Activated CD8-positive, alpha-beta memory T cell treated with anti-CD3 and anti-CD28 coated beads for 24 hours (primary cell): ENCODE measurements around the gene PLXNA2.

Source experiments
- DNase-seq: peaks from one replicate; pipeline ENCODE4 v3.0.0-alpha.2; 2020

The PLXNA2 gene, protein sequence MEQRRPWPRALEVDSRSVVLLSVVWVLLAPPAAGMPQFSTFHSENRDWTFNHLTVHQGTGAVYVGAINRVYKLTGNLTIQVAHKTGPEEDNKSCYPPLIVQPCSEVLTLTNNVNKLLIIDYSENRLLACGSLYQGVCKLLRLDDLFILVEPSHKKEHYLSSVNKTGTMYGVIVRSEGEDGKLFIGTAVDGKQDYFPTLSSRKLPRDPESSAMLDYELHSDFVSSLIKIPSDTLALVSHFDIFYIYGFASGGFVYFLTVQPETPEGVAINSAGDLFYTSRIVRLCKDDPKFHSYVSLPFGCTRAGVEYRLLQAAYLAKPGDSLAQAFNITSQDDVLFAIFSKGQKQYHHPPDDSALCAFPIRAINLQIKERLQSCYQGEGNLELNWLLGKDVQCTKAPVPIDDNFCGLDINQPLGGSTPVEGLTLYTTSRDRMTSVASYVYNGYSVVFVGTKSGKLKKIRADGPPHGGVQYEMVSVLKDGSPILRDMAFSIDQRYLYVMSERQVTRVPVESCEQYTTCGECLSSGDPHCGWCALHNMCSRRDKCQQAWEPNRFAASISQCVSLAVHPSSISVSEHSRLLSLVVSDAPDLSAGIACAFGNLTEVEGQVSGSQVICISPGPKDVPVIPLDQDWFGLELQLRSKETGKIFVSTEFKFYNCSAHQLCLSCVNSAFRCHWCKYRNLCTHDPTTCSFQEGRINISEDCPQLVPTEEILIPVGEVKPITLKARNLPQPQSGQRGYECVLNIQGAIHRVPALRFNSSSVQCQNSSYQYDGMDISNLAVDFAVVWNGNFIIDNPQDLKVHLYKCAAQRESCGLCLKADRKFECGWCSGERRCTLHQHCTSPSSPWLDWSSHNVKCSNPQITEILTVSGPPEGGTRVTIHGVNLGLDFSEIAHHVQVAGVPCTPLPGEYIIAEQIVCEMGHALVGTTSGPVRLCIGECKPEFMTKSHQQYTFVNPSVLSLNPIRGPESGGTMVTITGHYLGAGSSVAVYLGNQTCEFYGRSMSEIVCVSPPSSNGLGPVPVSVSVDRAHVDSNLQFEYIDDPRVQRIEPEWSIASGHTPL (N-terminal part only)

DNA sequence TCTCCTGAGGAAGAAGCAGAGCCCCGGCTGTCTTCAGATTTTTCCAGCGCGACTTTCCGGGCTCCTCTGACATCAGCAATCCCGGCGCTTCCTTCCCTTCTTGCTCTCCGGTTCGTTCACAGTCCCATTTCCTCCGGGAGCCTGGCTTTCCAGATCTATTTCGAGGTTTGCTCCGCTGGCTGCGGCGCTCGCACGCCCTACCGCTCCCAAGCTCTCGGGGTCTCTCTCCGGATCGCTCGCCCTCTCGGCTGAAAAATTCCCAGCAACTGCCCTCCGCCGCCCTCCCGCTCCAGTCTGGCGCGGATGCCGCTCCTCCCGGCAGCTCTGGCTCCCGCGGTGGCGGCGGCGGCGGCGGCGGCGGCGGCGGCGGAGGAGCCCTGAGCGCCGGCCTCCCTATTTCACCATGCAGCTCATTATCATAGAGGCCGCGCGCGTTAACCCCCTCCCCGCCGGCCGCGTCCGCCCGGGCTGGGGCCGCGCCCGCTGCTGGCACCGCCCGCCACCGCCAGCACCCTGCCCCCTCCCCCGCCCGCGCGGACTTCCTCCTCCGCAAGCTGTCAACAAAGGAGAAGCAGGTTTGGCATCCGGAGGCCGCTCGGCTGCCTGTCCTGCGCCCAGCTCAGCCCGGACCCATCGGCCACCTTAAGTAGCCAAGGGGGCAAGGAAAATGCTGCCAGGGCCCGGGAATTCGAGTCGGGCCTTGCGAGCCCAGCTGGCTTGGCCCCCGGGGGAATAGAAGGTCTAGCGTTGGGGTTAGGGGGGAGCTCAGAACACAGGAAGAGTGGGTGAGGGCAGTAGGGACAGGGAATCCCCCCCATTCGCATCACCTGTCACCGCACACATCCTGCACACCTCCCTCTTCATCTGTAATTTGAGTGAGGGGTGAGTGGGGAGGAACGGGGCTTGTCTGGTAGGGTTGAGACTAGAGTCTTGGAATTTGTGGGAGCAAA is at the start of gene PLXNA2:
TSS of gene PLXNA2 (minus strand) at position 418 of the 950 bp plus-strand sequence. CDS start 26,462 bp downstream, outside the sequence.
- DNase-seq, result peak; percentile 79

DNA sequence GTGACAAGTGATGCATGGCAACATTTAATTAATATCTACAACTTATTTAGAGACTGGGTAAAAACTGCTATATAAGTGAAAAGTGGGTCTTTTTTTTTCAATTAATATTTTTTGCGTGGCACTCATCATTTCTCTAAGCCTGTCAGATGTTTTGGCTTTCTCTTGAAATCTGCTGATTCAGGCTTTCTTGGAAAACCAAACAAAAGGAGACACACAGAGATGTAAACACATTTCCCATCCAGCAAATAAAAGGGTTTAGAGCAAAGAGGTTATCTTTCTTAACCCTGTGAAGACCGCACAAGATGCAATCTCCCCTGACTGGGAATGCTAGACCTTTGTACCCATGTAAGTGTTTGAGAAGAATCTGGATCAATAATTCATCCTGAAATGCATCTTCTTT is 48.7 kb upstream of the PLXNA2 start:
- no peak for DNase-seq

DNA sequence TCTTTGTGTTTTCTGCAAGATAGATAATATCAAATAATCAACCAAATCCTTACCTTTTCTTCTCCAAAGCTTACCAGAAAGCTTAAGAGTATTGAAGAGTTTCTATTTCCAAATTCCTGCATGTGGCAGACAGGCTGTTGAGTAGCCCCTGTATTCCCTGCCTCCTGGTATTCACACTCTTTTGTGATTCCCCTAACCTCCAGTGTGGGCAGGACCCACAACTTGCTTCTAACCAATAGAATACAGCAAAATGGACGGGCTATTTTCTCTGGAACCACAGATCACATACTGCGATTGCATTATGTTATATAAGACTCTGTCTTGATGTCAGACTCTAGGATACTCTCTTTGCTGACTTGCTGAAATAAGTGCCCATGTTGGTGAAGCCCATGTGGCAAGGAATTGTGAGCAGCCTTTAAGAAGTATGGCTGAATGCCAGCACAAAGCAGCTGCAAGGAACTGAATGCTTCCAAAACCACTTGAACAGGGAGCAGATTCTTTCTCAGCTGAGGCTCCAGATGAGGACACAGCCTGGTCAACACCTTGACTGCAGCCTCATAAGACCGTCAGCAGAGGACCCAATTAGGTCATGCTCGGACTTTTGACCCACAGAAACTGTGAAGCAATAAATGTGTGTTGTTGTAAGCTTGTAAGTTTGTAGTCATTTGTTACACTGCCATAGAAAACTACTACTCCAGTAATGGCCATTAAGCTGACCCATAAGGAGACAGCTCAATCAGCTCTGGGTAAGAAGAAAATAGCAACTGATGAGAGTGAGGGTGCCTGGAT is 47.9 kb upstream of the PLXNA2 start:
- no peak for DNase-seq

DNA sequence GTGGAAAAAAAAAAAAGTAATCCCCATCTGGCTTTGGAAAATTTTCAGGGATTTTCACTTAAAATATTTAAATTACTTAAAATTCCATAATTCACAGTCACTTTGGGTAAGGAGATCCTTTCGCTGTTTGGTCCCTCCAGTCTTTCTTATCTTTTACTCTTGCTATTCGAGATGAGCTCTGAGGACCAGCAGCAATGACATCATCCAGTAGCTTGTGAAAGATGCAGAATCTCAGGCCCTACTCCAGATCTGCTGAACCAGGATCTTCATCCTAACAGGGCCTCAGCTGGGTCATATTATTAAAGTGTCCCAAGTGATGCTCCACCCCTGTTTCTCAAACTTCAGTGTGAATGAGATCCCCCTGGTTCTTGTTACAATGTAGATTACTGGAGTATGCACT is 46.9 kb upstream of the PLXNA2 start:
- no peak for DNase-seq

DNA sequence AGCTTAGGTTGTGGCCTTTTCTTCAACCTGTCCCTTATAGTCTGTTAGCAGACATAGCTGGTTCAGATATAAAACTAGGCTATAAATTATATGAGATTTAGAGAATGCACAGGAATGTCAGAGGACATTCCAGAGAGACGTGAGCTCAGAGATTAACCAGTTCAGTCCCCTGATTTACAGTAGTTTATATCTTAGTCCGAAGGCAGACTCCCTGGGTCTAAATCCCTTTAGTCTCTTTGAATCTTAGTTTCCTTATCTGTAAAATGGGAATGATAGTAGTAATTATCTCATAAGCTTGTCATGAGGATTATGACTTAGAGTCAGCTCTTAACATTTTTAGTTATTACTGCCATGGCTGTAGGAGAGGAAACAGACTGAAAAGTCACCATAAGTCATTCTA is 45.5 kb upstream of the PLXNA2 start:
- DNase-seq, result no peak

DNA sequence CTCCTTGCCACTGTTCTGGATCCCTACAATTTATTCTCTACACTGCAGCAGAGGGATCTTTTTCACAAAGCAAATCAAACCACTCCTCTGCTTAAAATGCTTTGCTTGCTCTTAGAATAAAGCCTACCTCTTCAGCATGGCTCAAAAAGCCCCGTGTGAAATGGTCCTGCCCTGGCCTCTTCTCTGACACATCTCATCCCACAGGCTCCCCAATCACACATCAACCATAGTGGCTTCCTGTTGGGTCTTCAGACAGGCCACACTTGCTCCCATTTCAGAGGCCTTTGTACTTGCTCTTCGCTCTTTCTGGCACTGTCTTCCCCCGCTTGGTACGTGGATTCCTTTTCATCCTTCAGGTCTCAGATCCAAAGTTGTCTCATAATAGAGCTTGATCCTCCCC is 44.3 kb upstream of the PLXNA2 start:
- no peak for DNase-seq

DNA sequence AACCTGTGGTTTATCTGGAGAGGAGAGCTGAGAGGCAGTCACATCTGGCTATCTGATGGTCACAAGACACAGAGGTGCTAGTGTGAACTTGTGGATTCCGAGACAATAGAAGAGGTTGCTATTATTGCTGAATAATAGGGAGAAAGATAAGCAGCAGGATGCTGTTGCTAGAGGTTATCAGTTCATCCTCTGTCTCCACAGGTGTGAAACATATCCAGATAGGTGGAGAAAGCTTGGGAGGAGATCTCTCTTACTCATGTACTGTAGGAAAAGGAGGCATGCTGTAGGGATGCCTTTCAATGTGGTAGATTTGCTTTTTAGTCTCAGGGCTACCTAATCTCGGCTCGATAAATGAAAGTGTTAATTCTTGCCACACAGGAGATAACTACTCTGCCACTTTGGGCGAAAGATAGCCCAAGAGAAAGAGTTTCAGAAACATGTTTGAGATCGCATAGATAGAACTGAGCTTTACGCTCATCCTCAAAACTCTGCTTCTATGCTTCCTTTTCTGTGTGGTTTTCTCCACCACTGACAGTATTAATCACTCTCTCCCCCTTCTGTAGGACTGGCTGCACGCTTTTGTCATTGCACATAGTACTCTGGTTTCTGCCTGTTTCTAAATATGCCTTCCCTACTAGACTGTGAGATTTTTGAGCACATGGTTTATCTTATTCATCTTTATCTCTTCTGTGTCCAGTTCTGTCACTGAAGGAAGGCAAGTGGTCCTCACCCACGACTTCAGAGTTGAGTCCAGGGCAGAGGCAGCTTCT is 36.7 kb upstream of the PLXNA2 start:
- DNase-seq, result no peak

DNA sequence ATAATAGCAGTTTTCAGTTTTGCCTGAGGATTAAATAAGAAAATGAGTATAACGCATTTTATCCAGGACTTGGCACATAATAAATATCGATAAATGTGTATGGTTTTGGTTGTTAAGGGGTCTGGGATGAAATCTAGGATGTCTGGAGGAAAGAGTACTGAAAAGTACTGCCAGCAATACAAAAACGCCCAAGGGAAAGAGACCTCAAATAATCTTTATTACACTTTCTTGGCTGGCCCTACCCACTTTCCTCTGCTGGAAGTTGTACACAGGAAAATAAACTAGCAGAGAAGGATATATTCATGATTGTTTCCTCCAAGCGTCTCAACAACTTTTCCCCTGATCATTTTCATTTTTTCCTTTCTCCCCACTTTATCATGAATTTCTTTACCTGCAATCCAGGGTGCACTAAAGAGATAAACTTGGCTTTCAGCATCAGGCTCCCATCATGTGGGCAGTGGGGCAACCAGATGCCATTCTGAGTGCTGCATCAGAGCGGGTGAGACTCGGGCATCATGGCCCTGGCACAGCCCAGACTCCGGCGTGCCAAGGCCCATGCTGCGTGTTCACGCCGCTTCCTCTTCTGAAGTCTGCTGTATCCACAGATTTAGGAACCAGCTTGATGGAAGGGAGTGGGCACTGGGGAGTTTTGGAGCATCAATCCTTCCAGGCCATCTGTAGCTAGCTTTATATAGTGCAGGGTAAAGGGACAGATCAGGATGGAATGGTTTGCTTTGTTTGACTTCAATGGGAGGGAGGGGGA is 35.8 kb upstream of the PLXNA2 start:
- no peak for DNase-seq

DNA sequence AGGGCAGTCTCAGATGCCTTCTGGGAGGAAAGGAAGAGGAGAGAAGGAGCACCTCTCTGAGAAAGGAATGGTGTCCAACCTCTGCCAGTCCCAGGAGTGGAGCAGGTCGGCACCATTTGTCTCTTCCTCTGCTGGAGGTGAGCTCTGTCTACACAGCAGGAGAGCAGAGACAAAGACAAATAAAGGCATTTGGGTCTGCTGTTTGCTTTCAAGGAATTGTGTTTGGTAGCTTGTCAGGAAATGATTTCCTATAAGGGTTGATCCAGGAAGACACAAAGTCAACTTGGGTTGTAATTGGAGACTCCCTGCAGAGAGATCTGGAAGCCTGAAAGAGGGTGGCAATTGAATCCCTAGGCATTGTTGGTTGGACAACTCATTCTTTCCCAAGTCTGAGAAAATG is 34.5 kb upstream of the PLXNA2 start:
- no peak for DNase-seq

DNA sequence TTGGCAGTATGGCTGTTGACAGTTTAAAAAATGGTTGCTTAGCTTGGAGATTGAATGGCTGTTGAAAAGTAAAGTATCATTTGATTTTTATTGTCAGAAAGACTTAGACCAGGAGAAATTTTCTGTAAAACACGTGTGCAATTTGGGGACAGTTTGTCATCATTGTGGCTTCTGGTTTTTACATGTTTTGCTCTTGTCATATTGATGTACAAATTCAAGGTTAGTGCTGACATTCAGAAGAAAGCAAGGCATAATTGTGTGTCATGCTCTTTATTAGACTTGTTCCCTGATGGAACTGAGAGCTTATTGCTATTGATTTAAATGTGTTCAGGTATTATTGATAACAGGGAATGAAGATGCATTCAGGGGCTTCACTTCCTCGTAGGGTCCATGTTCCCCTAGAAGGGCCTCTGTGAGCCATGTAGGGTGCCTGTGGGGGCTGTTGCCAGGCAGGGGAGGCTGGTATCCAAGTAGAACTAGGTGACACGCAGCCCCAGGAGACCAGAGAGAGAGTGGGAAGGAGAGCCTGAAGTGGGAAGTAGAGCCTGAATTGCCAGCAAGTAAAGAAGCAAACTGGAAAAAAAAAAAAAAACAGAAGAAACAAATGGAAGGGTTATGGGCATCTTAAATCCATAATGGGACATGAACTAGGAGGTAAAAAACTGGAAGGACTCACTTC is 32.7 kb upstream of the PLXNA2 start:
- DNase-seq, result no peak

DNA sequence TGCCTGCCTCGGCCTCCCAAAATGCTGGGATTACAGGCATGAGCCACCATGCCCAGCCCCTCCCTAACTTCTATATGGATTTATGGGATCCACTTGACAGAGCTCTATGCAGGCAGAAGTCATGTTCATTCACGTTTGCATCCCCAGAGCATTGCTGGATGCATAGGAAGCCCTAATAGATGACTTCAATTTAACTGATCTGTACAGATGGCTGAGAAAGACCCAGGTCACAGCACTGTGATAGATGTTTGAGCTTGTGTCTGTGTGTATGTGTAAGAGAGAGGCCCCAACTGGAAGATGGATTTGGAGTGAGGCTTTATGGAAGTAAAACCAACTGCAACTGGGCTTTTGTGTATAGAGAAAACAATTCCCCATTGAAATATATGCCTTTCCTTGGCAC is 30.9 kb upstream of the PLXNA2 start:
- DNase-seq, result no peak

DNA sequence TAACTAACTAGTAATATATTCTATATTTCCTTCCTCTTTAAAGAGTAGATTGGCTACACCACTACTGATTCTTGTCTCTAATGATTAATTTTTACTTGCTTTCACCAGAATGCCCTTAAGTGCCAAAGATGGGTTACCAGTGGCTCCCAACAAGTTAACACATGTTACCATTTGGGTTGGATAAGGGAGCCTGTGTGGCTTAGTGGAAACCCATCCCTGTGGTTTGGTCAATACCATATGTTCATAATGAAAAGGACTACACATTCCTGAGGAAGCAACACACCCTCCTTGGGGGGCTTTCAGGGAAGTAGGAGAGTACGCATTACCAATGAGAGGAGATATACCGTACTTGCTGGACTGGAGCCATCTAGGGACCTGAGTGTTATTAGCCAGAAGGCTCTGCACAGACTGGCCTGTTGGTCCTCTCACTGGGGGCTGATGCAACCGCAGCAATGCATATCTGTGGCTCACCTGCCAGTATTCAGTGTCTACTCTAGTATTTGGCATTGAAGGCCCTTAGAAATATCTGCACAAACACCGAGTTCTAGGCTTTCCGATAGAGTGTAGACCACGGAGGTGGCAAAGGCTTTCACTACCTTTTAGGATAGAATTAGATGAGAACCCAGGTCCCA is 29.3 kb upstream of the PLXNA2 start:
- DNase-seq, result no peak

DNA sequence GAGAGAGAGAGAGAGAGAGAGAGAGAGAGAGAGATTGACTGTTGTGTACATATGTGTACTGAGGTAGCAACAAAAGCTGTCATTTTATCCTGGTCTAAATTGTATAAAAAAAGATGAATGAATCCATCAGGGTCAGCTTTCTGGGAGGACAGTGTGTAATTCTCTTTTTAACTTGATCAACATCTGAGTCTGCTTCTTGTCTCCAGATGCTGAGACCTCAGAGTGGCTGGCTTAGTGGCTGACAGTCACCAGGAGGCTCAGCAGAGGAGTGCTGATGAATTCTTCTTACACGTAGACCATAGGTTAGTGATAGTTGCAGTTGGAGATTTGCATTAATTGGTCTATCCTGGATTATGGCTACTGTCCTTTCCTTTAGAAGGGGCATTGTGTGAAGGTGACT is 28.5 kb upstream of the PLXNA2 start:
- no peak for DNase-seq

DNA sequence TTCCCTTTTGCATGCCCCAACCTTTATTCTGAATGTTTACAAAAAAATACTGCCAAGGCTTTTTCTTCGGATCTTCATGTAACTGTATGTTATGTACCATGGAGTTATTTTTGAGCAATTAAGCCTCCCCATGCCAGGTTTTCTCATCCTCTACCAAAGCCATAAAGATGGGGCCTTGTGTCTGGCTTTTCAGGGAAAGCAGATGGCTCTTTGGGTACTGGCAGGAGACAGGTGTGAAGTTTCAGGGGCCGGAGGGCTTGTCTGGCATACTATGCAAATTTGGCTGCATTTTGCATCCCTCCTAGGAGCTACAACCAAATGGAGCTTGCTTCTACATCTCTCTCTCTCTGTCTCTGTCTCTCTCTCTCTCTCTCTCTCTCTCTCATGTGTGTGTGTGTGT is 28.1 kb upstream of the PLXNA2 start:
- no peak for DNase-seq

DNA sequence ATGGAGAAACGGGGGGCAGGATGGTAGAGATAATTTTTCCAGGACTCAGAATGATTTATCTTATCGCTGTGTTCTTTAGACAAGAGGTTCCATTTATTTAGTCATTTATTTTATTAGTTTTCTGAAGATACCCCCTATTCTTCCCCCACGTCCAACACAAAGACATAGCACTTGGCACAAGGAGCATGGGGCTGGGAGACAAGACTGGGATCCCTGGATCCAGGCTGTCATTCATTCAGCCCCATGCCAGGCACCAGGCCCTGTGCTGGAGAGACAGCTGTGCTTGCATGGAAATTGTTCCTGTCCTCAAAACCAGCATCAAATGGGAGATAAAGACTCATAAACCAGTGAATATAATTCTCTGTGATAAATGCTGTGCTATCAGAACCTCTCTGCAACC is 27.1 kb upstream of the PLXNA2 start:
- no peak for DNase-seq

DNA sequence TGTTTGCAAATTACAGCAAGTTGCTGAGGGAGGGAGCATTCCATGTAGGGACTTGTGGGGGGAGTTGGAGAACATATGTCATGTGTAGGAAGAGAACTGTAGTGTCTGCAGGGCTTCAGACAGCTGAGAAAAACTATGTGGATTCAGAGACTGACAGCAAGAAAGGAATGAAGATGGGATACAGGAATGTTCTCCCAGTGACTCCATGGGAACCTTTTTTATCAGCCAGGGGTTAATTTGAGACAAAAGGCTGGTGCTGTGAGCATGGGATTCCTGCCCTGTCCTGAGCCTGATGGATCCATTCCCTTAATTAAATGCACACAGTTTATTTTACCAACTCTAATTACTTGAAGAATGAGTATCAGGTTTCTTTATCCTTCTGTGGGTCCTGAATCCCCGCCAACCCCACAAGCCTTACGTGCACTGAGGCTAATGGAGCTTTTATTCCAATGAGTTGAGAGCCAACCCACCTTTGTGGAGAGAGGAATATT is 26.5 kb upstream of the PLXNA2 start:
- DNase-seq, result no peak

DNA sequence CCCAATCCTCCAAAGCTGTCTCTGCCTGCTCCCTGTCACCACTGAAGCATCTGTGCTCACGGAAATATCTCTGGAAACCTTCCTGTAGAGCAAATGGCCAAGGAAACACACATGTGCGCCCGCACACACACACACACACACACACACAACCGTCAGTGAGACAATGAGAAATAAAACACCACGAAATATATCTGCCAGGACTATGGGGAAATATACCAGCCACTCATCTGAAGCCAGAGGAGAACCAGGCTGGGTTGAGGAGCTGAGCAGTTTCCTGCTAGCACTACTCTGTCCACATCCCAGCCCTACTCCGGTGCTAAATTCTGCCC is 25.1 kb upstream of the PLXNA2 start:
- DNase-seq, result no peak

DNA sequence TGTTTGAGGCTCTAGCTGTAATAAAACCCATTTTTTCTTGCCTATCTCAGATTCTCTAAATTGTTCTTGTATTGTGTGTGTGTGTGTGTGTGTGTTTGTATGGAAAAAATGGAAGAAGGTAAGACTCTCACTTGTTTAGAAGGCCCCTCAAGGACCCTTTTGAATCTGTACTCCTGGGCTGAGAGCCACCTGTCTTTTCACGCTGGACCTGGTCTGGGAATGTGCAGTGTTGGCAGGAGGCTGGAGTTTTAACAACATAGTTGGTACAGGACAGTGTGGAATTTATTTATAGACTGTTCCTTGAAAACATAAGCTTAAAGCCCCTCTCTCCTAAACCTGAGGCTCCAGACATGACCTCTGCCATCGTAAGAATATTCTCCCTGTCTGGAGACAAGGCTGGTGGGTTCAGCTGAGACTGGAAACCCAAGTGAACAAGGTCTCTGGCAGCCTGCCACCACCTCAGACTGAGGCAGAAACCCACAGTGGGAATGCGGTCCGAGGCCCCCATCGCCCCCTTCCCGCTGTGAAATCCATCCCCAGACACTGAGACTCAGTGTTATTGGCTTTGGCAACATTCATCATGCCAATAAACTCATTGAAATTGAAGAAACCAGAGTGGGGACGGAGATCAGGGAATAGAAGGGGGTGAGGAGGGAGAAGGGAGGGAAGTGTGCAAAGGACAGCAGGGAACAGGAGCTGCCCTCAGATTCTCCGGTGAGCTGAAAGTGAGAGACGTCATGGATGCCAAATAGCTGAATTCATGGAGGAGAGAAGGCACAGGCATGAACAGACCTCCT is 24.6 kb upstream of the PLXNA2 start:
- no peak for DNase-seq
